HG02943 (cell line): ENCODE measurements around the gene HPX.

ENCODE experiments used
- ATAC-seq: cut with Tn5 transposase; IDR thresholded peaks from one replicate; pipeline ENCODE4 v1.9.1; 2021; ENCODE audit warnings: mild to moderate bottlenecking, low read depth, moderate library complexity; ENCODE audit not compliant: unreplicated experiment

Gene HPX

GRCh38 chr11:6468712-6469495 is 28.1 kb upstream of the HPX start:
- ATAC-seq = no peak

GRCh38 chr11:6459099-6459450 is 18.3 kb upstream of the HPX start:
- ATAC-seq = no peak

- no peak for ATAC-seq
Observed at GRCh38 chr11:6458352-6459098, 17.7 kb upstream of the HPX start.

DNA sequence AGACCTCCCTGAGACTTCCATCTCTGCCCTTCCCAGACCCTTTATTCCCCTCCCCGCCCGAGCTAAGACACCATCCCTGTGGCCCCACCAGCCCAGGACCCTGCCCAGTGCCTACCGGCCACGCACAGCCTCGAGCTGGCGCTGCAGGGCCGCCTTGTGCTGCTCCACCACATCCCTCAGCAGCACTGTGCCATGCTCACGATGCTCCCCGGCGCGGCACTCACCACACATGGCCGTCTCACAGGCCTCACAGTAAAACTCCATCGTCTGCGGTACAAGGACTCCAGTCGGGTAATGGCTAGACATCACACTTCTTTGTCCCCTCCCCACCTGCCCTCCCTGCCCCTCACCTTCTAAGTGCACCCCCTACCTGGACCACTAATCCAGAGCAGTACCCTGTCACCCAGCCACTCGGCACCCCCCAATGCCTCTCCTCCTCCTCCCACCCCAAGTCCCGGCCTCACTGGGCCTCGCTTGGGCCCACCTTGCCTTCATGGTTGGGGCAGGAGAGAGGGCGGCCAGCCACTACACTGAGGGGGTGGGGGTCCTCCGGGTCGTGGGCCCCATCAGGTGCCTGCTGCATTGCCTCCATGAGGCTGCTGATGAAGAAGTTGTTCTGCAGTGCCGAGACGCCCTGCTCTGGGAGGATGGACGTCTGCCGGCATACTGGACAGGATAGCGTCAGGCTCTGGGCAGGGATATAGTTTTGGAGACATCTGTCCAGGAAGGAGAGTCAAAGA is 17.0 kb upstream of the HPX start:
- no peak for ATAC-seq

- no peak for ATAC-seq
Observed at GRCh38 chr11:6456361-6457073, 15.7 kb upstream of the HPX start.

DNA sequence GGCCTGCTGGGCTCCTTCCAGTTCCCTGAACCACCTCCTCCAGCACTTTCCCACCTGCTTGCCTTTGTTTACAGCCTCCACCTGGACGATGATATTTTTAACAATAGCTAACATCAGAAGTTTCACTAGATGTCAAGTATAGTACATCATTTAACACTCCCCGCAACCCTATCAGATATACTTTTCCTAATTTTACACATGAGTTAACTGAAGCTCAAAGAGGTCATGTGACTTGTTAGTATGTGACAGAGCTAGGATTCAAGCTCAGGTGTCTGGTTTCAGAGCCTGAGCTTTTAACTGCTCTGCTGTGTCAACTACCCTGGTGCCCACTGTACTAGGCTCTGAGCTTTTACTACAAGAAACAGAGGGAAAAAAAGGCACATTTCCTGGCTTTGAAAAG is 14.3 kb upstream of the HPX start:
- ATAC-seq = no peak

DNA sequence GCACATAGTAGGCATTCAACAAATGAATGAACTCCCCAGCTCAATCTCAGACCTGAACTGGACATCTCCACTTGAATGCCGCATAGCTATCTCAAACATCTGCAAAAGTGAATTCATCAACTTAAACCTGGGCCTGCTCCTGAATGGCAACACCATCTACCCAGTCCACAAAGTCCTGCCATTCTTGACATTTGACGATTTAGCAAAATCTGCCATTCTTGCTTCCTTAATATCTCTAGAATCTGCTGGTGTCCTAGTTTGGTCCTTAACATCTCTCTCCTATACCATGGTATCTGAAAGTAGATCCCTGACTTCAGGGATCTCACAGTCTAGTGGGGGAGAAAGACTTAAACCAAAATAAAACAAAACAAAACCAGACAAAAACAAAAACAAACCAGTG is 12.4 kb upstream of the HPX start:
- no peak for ATAC-seq

GRCh38 chr11:6452219-6452618 is 11.4 kb upstream of the HPX start:
- no peak for ATAC-seq

GRCh38 chr11:6448574-6448973 is 7.8 kb upstream of the HPX start:
- ATAC-seq = no peak

GRCh38 chr11:6443269-6444003 is 2.6 kb upstream of the HPX start:
- ATAC-seq = peak; percentile 62

GRCh38 chr11:6442441-6442840 is 1.7 kb upstream of the HPX start:
- no peak for ATAC-seq

DNA sequence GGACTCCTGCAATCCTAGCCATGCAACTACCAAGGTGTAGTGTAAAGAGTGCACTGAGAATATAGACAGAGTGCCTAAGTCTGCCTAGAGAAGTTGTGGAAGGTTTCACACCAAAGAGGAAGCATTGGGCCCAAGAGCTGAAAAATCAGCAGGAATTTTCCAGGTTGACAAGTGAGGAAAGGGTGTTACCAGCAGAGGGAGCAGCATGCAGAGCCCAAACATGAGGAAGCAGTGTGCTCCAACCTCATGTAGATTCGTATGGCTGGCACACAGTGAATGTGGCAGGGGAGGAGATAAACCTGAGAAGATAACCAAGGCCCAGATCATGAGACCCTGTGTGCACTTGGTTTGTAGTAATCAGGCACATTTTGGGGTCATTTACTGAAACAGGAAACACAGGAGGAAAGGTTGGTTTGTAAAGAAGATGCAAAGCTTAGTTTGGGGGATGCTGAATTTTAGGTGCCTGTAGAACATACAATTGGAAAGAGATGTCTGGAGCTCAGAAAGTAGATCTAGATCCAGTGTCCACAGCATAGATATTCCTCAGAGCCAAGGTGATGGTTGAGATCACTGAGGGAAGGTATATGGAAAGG is 1.7 kb downstream of the HPX start:
- ATAC-seq = no peak

- ATAC-seq = no peak
Observed at GRCh38 chr11:6437993-6438392, 2.8 kb downstream of the HPX start.

DNA sequence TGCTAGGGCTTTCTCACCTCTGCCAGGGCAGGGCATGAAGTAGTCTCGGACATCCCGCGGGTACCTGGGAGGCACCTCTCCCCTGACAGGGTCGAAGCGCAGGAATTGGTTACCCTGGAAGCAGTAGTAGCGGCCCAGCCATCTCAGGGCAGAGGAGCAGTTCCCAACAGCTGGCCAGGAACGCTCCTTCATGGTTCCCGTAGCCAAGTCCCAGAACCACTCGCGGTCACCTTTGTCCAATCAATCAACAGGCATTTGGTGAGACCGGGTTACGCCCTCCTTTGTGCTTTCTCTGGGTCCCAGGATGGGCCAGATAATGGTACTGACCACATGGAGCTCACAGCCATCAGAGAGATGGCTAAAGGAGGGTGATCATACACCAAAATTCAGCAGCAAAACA is 3.4 kb downstream of the HPX start:
- ATAC-seq = no peak

GRCh38 chr11:6433998-6434660 is 6.7 kb downstream of the HPX start:
- ATAC-seq = no peak

DNA sequence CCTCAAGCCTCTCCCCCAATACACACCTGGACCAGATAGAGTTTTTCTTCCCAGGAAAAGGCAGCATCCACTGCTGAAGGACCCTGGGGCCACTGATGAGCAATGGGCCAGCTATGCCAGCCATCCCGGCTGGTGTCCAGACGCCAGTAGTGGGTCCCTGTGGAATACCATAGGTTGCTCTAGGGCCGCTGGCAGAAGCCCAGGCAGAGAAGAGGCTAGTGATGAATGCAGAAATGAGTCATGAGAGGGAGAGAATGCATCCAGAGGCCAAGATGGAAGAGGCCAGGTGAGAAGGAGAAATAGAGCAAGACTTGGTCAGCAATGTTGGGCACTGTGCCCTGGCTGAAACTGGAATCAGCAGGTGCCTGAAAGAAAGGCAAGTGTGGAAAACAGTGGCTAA is 8.9 kb downstream of the HPX start:
- ATAC-seq = no peak

- ATAC-seq = no peak
Observed at GRCh38 chr11:6427516-6427915, 13.3 kb downstream of the HPX start.

DNA sequence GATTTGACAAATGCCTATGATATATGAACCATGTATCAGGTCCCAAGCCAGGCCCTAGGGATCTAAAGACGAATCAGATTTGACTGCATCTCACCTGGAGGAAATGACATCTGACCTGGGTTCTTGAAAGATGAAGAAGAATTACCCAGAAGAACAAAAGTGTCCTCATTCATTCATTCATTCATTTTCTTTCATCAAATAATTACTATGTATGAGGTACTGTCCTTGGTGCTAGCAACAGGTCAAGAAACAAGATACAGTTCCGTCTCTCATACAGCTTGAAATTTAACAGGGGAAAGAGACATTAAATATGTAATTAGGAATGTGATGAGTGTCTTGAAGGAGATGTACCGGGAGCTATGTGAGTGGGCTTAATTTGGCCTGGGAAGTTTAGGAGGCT is 20.1 kb downstream of the HPX start:
- ATAC-seq = no peak

- no peak for ATAC-seq
Observed at GRCh38 chr11:6419009-6419631, 21.7 kb downstream of the HPX start, which contains the start of gene APBB1. APBB1 (minus strand) TSS chr11:6419094; CDS start chr11:6411347, 7,747 bp downstream.
